A549 (cell line): ENCODE measurements around the gene TVP23A. TPM values are rescaled to one million over a fixed set of nuclear protein-coding genes. Genes with fewer than 3 reads are reported as not detected.

ENCODE experiments used
- ATAC-seq, 2 experiments: fragments of 200-7000 bp in 1 of 2; fragments of >200 bp in 1 of 2; cut with Nextera tagmentation in 1 of 2; cut with Tn5 transposase in 1 of 2; 3 replicates each; pipeline versions ENCODE4 v1.8.0 to v1.9.1; 2018 to 2020; ENCODE audit warnings: mild to moderate bottlenecking in 1 of 2, moderate library complexity in 1 of 2
- CTCF ChIA-PET: fragments of 300-600 bp; sonication (Branson Sonifier 250); formaldehyde crosslinking; extraction: SDS; loops from one replicate; lab custom pipeline; 2021; ENCODE audit warnings: antibody characterized with exemption, inconsistent platforms; lab: Yijun Ruan, JAX
- POLR2A ChIA-PET: fragments of 350-600 bp; formaldehyde crosslinking; extraction: SDS; loops from one replicate; lab custom pipeline; 2021; ENCODE audit warnings: antibody characterized with exemption, inconsistent platforms; lab: Yijun Ruan, JAX
- DNase-seq, 2 experiments: peaks; one replicate each; pipeline versions ENCODE4 v3.0.0 to v3.0.0-alpha.2; 2011 to 2016; ENCODE audit warnings: low read depth in 1 of 2, low spot score in 1 of 2
- FAIRE-seq: peaks from 2 replicates; lab custom pipeline; 2011; peaks lifted over from hg19 to GRCh38; lab: Jason Lieb, UNC
- H3K27ac ChIP-seq, 2 experiments: fragments of >200 bp; sonication (Bioruptor Twin); formaldehyde crosslinking; 3 replicates each; pipeline ENCODE4 v1.5.1; 2016 to 2017
- H3K4me1 ChIP-seq: fragments of >200 bp; sonication (Bioruptor Twin); formaldehyde crosslinking; 3 replicates; pipeline ENCODE4 v1.6.1; 2016
- H3K4me2 ChIP-seq: fragments of >200 bp; sonication (Bioruptor Twin); formaldehyde crosslinking; 3 replicates; pipeline ENCODE4 v1.6.1; 2016
- H3K4me3 ChIP-seq: fragments of >200 bp; sonication (Bioruptor Twin); formaldehyde crosslinking; 3 replicates; pipeline ENCODE4 v1.5.1; 2016
- H3K9me3 ChIP-seq: fragments of >200 bp; sonication (Bioruptor Twin); formaldehyde crosslinking; 3 replicates; pipeline ENCODE4 v1.6.1; 2016
- BCL3 ChIP-seq: fragments of >200 bp; sonication (Bioruptor Twin); formaldehyde crosslinking; IDR thresholded peaks from 3 replicates; pipeline ENCODE4 v1.6.1; 2016
- CEBPB ChIP-seq, 2 experiments: fragments of >200 bp in 1 of 2; sonication (Bioruptor Twin) in 1 of 2; formaldehyde crosslinking in 1 of 2; IDR thresholded peaks; 2 replicates each; pipeline ENCODE4 v1.6.1; 2012 to 2016
- CTCF ChIP-seq: fragments of >200 bp; sonication (Bioruptor Twin); formaldehyde crosslinking; IDR thresholded peaks from 3 replicates; pipeline ENCODE4 v1.5.1; 2016
- E2F6 ChIP-seq: IDR thresholded peaks from 2 replicates; pipeline ENCODE4 v1.6.1; 2012; ENCODE audit warnings: low read depth, borderline replicate concordance
- EHMT2 ChIP-seq: fragments of 200-600 bp; sonication (generic); IDR thresholded peaks from 2 replicates; pipeline ENCODE4 v1.6.1; 2016; ENCODE audit warnings: antibody characterized with exemption, low read depth, mild to moderate bottlenecking, moderate library complexity
- FOSL2 ChIP-seq, 2 experiments: fragments of 450-650 bp in 1 of 2; fragments of >200 bp in 1 of 2; sonication (Bioruptor Twin) in 1 of 2; formaldehyde crosslinking; IDR thresholded peaks; 2 replicates each; pipeline versions ENCODE4 v1.5.0 to v1.6.1; 2016 to 2020; ENCODE audit warnings: mild to moderate bottlenecking in 1 of 2, moderate library complexity in 1 of 2
- HDAC2 ChIP-seq: fragments of 200-600 bp; sonication (generic); IDR thresholded peaks from 2 replicates; pipeline ENCODE4 v1.6.1; 2016
- HOXB5 ChIP-seq: fragments of 250-450 bp; sonication (Bioruptor Pico); IDR thresholded peaks from 2 replicates; pipeline ENCODE4 v1.5.0; 2020; ENCODE audit warnings: mild to moderate bottlenecking, moderate library complexity
- MAFK ChIP-seq: fragments of 450-650 bp; IDR thresholded peaks from 2 replicates; pipeline ENCODE4 v1.6.1; 2014; ENCODE audit not compliant: partially characterized antibody
- NPAS2 ChIP-seq: fragments of 250-450 bp; sonication (Bioruptor Pico); IDR thresholded peaks from 2 replicates; pipeline ENCODE4 v1.8.0; 2022; ENCODE audit warnings: mild to moderate bottlenecking, moderate library complexity, borderline replicate concordance
- POLR2A ChIP-seq: IDR thresholded peaks from 2 replicates; pipeline ENCODE4 v1.6.1; 2012; ENCODE audit warnings: mild to moderate bottlenecking, low read length
- REST ChIP-seq: fragments of 200-600 bp; sonication (generic); IDR thresholded peaks from 2 replicates; pipeline ENCODE4 v1.6.1; 2016; ENCODE audit warnings: antibody characterized with exemption, mild to moderate bottlenecking, moderate library complexity
- RFX5 ChIP-seq: fragments of 450-650 bp; IDR thresholded peaks from 2 replicates; pipeline ENCODE4 v1.7.1; 2014; ENCODE audit warnings: antibody characterized with exemption, mild to moderate bottlenecking, moderate library complexity
- SREBF2 ChIP-seq: fragments of 450-650 bp; IDR thresholded peaks from 2 replicates; pipeline ENCODE4 v1.6.1; 2014; ENCODE audit warnings: mild to moderate bottlenecking, moderate library complexity
- TP53 ChIP-seq: fragments of 250-450 bp; sonication (Bioruptor Pico); IDR thresholded peaks from 2 replicates; pipeline ENCODE4 v1.5.0; 2021; ENCODE audit warnings: mild to moderate bottlenecking, moderate library complexity
- USF2 ChIP-seq: fragments of 450-650 bp; IDR thresholded peaks from 2 replicates; pipeline ENCODE4 v1.6.1; 2014; ENCODE audit warnings: antibody characterized with exemption
- ZFP36 ChIP-seq: fragments of 450-650 bp; IDR thresholded peaks from 2 replicates; pipeline ENCODE4 v1.6.1; 2014; ENCODE audit warnings: borderline replicate concordance; ENCODE audit not compliant: partially characterized antibody
- ZNF302 ChIP-seq: fragments of 250-450 bp; sonication (Bioruptor Pico); IDR thresholded peaks from 2 replicates; pipeline ENCODE4 v1.9.0; 2021; ENCODE audit warnings: inconsistent platforms, mild to moderate bottlenecking, moderate library complexity
- ZSCAN20 ChIP-seq: fragments of 250-450 bp; sonication (Bioruptor Pico); IDR thresholded peaks from 2 replicates; pipeline ENCODE4 v1.8.0; 2022; ENCODE audit warnings: mild to moderate bottlenecking, moderate library complexity
- WGBS: methylation state at CpG from one replicate; pipeline ENCODE4 v1.1.6; 2017; ENCODE audit errors: missing lambda C conversion rate; 5-methylcytosine and 5-hydroxymethylcytosine counted together
- polyA plus RNA-seq, 4 experiments: library from polyadenylated mRNA; depleted of rRNA in 3 of 4; stranded (reverse); fragments of >200 nt; fragmentation: RNase III in 1 of 4; extraction: RNeasy Plus Mini Kit Qiagen cat#74134 plus additional on column Dnase treatment in 1 of 4; gene quantifications; 2 replicates in 3 of 4; 3 replicates in 1 of 4; pipeline ENCODE4 v1.2.3, GENCODE V29; 2011 to 2017

Gene TVP23A
- polyA plus RNA-seq, 2 of the 4 experiments (the other 2 are of a cell fraction): 0.03 TPM; not detected in 1

GRCh38 chr16:10852948-10853347 lies 34.4 kb upstream of the TVP23A start (continued):
- TF ChIP-seq CTCF: no peak
- TF ChIP-seq, all 56 proteins: peak for 0

- H3K4me1 ChIP-seq: no peaks in the 10 kb centered on the region
- no peak for DNase-seq
- POLR2A ChIA-PET: no interaction called here
- no peak overlapping the region for H3K4me3 ChIP-seq
- TF ChIP-seq EHMT2: no peak
- no peak for TF ChIP-seq MAFK
- no peak for TF ChIP-seq ZNF302
- no peak for TF ChIP-seq TP53 (CRISPR knock-in tag)
- no peak for TF ChIP-seq CEBPB (IDR thresholded peaks at IDR 0.05)
- TF ChIP-seq USF2: no peak
- TF ChIP-seq REST: no peak
- TF ChIP-seq RFX5: no peak
- TF ChIP-seq ZSCAN20 (CRISPR knock-in tag): no peak
- TF ChIP-seq SREBF2: no peak
- TF ChIP-seq E2F6: no peak
- TF ChIP-seq HOXB5 (CRISPR knock-in tag): no peak
- no peak for TF ChIP-seq FOSL2 (IDR thresholded peaks at IDR 0.05)
- TF ChIP-seq FOSL2 (CRISPR knock-in tag; IDR thresholded peaks at IDR 0.05): no peak
- no peak for TF ChIP-seq NPAS2 (CRISPR knock-in tag)
- no peak for TF ChIP-seq BCL3
- TF ChIP-seq ZFP36: no peak
- TF ChIP-seq POLR2A: no peak
- TF ChIP-seq HDAC2: no peak
- ATAC-seq: no peak
- CTCF ChIA-PET: no interaction called here
- FAIRE-seq: no peak
- WGBS: 12% methylated on average over 4 of the region's 4 CpGs
- H3K4me2 ChIP-seq: no peak overlapping the region
- H3K27ac ChIP-seq: no peak overlapping the region
- H3K9me3 ChIP-seq: no peaks in the 10 kb centered on the region
Measured at GRCh38 chr16:10852286-10852685, 33.7 kb upstream of the TVP23A start.
